ENCODE measurements around the gene ARRDC2.

DNA sequence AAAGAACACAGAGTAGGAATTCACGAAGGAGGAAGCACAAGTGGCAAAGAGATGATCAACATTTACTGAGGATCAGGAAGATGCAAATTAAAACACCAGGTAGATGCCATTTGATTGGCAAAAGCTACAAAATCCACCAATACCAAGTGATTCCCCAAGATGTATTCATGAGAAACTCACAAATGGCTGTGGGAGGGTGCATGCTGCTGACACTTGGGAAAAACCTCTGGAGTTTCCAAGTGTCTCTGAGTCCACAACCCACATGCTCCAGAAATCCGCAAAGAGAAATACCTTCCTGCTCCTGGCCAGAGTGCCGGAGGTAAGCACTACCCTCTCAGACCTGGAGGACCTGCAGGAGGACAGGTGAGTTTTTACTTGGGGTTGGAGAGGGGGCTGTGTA is 35.7 kb downstream of the ARRDC2 start:
- TF ChIP-seq CTCF (IDR thresholded peaks at IDR 0.05) (no peak), POLR2AphosphoS5 (IDR thresholded peaks at IDR 0.05) (no peak), EP300 (IDR thresholded peaks at IDR 0.05) (no peak)
